ENCODE data around the gene BICC1.
"Not testable (repeated sequence)": the region's sequence is repeated elsewhere in the genome, so short reads cannot be mapped to it uniquely, and the experiment has no call there.

BICC1 gene

GRCh38 chr10:58826694-58827093 is 314.0 kb downstream of the BICC1 start:
- DNase-seq (ENCODE audit: low read depth), result no peak

GRCh38 chr10:58827381-58827780 is 314.7 kb downstream of the BICC1 start:
- DNase-seq (ENCODE audit: low read depth), result no peak

DNA sequence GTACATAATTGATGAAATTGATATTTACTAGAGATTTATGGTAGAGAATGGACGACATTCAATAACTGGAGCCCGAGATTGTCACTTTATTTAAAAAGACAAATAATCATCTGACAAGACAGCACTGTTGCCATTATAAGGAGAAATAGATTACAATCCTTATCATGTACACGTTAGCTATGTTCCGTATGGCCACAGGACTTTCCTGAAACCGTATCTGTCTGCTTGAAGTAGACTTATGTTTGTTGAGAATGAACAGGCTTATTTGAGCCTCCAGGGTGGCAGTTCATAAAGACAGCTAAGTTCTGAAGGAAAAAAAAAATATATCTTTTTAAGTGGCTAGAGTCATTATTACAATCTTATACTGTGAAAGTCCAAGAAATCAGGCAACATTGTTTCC is 317.2 kb downstream of the BICC1 start:
- DNase-seq (ENCODE audit: low read depth), result no peak

DNA sequence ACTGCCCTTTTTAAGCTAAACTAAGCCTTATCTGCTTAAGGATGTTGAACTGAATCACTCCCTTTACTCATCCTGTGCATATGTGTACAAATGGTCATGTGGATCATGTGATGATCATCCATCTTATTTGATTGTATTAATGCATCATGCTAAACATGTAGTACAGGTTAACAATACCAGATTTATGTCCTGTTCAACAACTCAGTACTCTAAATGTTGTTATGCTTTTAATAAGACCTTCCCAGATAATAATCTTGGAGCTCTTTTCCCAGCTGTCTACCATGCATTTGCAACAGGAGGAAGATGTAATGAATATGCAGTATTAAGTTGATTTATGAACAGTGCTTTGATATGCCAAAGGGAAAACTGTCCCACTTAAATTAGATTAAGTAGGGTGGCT is 318.0 kb downstream of the BICC1 start:
- no peak for DNase-seq (ENCODE audit: low read depth)

- DNase-seq (ENCODE audit: low read depth), result no peak
Measured at GRCh38 chr10:58833771-58834561, 321.3 kb downstream of the BICC1 start.

- DNase-seq (ENCODE audit: low read depth), result no peak
Measured at GRCh38 chr10:58836176-58836700, 323.6 kb downstream of the BICC1 start.

DNA sequence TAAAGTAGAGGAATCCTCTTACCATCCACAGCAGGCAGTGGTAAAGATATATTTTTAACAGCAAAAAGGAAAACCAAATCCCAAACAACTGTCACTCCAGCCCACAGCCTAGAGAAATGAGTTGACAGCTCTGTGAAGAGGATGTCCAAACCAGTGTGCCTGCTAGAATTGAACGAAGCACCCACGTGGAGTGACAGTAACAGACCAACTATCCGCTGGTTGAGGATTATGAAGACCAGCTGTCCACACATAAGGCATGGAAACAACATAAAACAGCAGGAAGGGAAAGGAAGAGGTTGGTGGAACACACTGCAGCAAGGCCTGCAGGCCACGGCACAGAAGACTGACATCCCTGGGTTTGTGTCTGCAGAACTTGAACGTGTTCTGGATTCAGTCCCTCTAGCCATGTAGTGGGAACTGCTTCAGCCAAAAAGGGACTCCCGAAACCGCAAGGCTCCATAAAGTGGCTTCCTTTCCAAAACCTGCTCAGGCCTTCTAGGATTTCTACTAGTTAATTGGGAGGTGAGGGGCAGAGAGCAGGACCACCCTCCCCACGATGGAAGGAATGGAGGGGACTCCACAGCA is 324.4 kb downstream of the BICC1 start:
- no peak for DNase-seq (ENCODE audit: low read depth)

GRCh38 chr10:58837826-58838225 is 325.2 kb downstream of the BICC1 start:
- DNase-seq (ENCODE audit: low read depth), result no peak

DNA sequence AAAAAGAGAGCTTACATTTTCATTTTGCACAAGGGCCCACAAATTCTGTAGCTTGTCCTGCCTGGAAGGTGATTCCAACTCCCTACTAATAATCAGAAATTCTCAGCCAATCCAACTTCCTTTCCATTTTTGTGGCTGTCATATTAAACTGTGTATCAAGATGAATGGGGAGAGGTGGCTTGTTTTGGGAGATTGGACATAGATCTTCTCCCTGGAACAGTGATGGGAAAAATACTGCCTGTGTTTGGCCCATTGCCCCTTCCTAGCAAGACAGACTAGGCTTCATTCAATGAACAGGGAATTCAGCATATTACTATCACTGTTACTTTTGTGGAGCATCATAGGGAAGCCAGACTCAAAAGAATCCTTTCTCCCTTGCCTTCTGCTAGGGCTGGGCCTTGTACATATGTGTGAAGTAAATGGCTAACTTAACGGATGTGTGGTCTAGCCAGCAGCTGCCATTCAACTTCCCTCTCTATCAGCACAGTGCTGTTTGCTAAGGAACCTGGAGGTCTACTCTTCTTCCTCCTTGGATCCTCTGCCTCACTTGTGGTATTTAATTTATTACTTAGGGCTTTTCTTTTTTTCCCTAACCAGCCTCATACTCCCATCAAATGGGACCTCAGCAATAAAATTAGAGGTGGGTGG is 326.0 kb downstream of the BICC1 start:
- DNase-seq (ENCODE audit: low read depth), result no peak

DNA sequence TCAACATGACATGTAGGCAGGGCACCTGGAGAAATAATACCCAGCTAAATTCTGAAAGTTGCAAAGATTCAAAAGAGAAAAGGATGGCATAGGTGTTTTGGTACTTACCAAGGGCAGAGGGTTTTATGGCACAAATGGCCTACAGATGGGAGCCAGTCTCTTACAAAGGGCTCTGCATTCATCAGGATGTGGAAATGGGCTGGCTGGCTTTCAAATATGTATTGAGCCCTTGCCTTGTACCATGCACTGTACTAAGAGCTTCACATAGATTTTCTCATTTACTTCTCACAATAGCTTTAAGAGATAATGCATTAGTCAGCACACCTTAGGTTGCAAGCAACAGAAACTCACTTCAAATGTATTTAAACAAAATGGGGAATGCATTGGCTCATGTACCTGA is 327.1 kb downstream of the BICC1 start:
- DNase-seq (ENCODE audit: low read depth), result no peak

DNA sequence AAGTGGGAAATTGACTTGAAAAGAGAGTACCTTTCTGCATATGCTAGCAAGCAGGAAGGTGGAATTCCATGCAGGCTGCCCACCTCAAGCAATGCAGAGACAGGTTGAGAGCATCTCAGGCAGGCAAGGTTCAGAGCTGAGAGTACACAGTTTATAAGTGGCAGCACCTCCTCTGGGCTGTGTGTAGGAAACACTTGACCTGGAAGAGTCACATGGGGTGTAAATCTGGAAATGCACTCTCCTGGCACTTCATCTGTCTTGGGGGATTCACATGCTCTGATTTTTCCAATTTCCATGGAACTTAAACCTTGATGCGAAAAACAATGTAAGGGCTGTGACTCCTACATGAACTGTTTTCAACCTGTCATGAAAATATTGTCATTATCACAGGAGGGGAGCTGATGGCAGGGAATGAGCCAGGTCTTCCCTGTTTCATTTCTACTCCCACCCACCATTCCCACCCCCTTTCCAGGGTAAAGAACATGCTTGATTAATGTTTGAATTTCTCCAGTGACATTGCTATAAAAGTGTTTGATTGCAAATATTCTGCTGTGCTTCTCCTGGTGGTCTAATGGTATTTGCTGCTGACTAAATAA is 328.3 kb downstream of the BICC1 start:
- no peak for DNase-seq (ENCODE audit: low read depth)

DNA sequence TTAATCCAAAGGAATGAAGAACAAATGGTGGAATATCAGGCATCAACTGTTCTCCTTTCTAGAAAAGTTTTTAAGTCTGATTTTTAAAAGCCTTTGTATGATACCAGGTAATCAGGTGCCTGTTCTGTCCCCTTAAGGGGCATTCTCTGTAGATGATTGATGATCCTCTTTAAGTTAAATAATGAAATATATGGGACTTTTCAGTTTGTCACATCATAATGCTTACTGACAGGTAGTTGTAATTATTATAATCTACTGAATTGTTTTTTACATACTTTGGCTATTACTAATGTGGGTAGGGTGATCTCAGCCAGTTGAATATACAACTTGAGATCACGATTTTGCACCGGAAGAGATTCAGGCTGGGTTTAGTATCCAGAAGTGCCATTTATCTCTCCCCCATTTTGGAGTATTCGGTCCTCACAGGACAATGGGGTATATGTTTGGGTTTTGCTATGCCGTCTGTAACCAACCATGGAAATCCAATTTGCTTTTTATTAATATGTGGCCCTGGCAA is 330.2 kb downstream of the BICC1 start:
- no peak for DNase-seq (ENCODE audit: low read depth)

DNA sequence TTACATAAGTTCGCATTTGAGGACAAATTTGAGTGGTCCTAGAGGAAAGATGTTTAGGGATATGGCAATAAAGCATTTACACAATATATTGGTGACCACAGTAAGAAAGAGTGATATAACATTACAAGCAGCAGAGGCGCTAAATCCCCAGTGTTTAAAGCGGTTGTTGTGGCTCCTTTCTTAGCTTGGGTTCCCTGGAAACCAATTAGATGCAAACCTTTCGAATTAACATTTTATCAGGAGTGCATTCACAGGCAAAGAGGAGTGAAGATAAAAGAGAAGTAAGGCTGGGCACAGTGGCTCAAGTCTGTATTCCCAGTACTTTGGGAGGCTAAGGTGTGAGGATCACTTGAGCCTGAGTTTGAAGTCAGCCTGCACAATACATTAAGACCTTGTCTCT is 331.1 kb downstream of the BICC1 start:
- no peak for DNase-seq (ENCODE audit: low read depth)

DNA sequence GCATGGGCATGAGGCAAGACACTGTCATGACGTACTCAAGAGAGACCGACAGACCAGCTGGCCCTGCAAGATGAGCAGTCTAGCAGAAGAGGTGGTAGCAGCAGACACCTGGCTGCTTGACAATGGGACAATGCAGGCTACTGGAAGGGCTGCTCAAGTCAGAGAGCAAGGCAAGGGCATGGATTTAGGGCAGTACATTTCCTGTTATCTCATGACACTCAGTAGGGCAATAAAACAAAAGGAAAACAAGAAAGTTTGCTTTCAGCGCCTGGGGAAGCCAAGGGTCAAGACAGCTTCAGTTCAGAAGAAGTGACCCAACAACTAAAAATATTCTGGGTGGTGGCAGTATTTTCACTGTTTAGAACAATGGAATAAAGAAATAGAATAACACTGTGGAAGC is 332.0 kb downstream of the BICC1 start:
- DNase-seq (ENCODE audit: low read depth), result no peak

- no peak for DNase-seq (ENCODE audit: low read depth)
Measured at GRCh38 chr10:58846856-58847255, 334.2 kb downstream of the BICC1 start.

- DNase-seq (ENCODE audit: low read depth), result no peak
Measured at GRCh38 chr10:58851606-58852005, 338.9 kb downstream of the BICC1 start.

DNA sequence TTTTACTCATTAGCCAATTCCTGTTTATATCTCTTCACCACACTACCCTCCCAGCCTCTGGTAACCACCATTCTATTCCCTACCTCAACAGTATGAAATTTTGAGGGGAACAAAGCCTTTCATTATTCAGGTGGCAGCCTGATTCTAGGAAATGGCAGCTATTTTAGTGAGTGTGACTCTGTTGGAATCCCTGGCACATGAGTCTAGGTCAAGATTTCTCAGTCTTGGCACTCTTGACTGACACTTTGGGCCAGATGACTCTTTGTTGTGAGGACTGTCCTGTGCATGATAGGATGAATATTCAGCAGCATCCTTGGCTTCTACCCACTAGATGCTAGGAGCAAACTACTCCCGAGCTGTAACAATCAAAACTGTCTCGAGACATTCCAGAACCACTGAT is 341.0 kb downstream of the BICC1 start:
- DNase-seq (ENCODE audit: low read depth), result no peak

- DNase-seq (ENCODE audit: low read depth), result no peak
Measured at GRCh38 chr10:58854811-58855210, 342.1 kb downstream of the BICC1 start.

- no peak for DNase-seq (ENCODE audit: low read depth)
Measured at GRCh38 chr10:58856508-58857240, 344.0 kb downstream of the BICC1 start.

DNA sequence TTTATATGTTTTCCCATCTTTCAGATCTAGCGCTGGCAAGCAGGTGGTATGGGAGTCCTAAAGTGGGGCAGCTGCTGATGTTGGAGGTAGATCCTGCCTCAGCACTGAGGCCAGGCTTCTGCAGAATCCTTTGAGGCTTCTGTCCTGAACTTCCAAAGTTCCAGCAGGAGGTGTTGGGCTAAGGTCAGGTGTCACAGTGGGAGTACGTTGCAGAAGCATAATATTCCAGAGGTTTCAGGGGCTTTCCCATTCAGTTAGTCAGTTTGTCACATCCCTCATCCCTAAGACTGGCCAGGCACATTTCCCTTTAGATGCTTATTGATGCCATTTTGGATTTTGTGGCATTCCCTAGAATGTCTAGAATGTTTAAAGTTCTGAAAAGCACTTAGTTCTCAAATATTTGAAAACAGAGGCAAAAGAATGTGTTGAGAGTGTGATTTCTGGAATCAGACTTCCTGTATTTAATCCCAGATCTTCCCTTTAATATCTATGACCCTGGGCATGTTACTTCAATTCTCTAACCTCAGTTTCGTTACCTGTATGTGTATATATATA is 344.7 kb downstream of the BICC1 start:
- DNase-seq (ENCODE audit: low read depth), result no peak

DNA sequence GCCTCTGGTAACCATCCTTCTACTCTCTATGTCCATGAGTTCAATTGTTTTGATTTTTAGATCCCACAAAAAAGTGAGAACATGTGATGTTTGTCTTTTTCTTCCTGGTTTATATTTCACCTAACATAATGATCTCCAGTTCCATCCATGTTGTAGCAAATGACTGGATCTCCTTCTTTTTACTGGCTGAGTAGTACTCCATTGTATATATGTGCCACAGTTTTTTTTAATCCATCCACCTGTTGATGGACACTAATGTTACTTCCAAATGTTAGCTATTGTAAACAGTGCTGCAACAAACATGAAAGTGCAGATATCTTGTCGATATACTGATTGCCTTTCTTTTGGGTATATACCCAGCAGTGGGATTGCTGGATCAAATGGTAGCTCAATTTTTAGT is 345.5 kb downstream of the BICC1 start:
- DNase-seq (ENCODE audit: low read depth), result not testable (repeated sequence)

GRCh38 chr10:58859526-58859925 is 346.9 kb downstream of the BICC1 start:
- DNase-seq (ENCODE audit: low read depth), result no peak

Data from stimulated activated CD8-positive, alpha-beta memory T cell treated with anti-CD3 and anti-CD28 coated beads, Interleukin-12 subunit alpha, Interleukin-12 subunit beta, amount 100 ng/mL, for 1 hour (primary cell).